CD4-positive, alpha-beta T cell treated with Interleukin-15 for 4 hours (primary cell): ENCODE results near the gene TIFAB.

ENCODE experiments used
- DNase-seq: peaks from one replicate; pipeline ENCODE4 v3.0.0-alpha.2; 2020; ENCODE audit warnings: low spot score

Gene TIFAB

DNA sequence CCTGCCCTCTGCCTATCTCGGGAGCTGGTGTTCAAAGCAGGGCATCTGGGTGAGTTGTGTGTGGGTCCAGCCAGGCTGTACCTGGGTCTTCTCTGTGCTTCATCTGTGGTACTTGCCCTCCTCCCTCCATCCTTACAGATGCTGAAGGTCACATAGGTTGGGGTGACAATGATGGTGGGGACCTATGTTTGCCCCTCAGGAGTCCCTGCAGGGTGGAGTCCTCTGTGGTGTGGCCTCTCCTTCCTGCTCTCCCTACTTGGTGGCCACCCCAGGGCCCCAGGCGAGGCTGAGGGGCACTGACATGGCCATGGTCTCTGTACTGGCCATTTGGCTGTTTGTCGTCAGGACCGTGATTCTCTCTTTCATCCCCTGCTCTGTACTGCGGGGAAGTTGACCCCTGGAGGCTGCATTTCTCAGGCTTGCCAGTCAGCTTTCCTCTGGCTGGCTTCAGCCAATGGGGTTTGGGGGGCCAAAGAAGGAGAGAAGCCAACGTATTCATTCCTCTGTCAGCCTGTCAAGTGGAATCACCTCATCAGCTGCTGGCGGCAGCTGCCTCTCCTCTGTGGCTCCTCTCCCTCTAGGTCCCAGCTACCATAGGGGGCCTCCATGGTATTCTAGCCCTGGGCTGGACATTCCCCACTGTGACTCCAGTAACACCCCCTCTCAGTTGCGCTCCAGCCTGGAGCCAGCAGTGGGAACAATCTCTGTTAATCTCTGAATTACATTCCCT, 9.6 kb downstream of the TIFAB start:
- no peak for DNase-seq

DNA sequence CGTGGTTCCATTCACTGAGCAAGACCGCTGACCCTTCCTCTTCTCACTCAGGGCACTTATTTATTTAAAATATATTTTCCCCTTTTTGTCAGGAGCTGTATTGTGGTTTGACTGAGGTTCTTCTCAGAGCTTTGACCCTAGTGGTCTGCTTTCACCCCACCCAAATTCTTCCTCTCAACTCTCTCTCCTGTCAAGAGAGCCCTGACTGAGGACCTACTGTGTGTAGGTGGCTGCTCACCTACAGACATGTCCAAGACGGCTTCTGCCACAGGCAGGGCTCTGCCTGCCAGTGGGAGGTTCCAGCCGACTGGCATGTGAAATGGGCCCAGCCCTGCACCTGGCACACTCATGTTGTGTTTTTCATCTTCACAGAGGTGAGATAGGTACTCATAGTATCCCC, 10.2 kb downstream of the TIFAB start:
- DNase-seq, result no peak

GRCh38 chr5:135441350-135441831, 10.8 kb downstream of the TIFAB start:
- no peak for DNase-seq

- DNase-seq, result no peak
Measured at GRCh38 chr5:135440916-135441315, 11.2 kb downstream of the TIFAB start.

- no peak for DNase-seq
Measured at GRCh38 chr5:135439231-135440205, 12.6 kb downstream of the TIFAB start.

DNA sequence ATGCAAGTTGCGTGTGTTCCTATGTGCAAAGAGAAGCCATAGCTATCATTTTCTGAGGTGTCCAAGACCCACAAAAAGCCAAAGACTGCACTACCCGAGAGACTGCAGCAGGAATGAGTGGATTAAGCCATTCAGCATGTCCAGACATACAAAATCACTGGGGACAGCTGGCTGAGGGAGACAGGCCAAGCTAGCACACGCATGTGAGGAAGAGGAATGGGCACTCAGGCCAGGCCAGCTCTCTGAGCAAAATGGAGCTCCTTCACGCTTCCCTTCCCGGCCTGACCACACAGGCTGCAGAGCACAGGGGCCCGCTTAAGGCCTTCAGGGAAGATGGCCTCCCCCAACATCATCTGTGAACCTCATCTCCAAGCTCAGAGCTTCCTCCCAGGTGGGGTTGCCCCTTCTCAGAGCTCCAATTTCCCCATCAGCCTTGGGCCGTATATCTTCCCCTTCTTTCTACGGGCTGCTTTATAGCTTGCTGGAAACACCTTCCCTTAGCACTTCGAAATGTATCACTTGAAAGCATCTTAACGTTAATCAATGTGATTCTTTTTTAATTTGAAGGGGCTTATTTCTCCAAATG, 13.4 kb downstream of the TIFAB start:
- DNase-seq, result no peak

- DNase-seq, result no peak
Measured at GRCh38 chr5:135437796-135438560, 14.2 kb downstream of the TIFAB start.

GRCh38 chr5:135437422-135437795, 14.7 kb downstream of the TIFAB start:
- DNase-seq, result peak; percentile 7

DNA sequence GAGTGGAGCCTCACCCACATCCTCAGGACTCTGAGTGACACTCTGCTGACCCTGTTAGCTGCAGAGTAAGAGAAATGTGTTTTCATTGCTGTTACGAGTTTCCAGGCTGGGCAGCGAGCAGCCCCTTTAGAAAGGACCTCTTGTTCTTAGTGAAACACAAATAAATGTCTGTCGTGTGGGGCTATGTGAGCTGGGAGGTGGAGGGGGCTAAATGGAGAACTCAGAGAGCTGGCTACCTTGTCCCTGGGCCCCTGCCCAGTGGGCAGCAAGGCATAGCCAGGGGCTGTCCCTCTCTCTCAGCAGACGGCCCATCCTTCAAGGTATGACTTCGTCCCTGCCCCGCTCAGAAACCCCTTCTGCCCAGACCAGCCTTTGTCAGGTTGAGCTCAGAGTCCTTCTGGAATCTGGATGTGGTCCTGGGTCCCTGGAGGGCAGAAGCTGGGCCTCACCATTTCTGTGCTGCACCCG, 15.2 kb downstream of the TIFAB start:
- DNase-seq, result no peak

DNA sequence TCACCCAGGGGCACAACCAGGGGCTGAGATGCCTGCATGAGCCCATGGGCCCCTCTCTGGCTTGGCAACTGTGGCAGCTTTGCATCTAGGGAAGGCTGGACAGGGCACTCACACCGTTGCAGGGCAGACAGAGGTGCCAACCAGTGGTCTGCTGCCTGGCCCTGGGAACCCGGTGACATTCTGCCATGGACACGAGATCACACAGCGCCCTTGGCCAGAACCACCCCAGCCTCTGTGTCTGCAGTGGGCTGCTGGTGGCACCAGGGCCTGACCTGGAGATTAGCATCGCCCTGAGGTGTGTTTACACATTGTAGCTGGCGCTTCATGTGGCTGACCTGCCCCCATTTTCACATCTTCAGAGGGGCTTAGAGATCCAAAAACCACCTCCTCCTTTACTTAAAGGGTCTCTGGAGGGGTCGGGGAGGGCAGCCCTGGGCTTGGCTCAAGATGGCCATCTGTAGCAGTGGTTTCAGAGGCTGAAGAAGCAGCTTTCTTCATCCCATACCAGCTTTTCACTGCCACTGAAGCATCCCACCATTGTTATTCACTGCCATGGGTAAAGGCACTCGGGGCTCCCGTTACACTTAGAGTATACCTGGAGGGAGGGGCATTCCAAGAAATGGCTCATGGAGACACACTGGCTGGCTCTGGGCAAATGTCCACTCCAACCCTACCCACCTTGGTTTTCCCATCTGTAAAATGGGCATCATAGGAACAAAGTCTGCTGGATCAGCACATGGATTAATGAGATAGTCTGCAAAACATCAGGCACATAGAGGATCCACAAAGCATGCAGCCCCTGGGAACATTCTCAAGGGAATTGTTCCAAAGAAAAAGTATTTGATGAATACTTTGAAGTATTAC, 16.5 kb downstream of the TIFAB start:
- DNase-seq, result no peak

- no peak for DNase-seq
Measured at GRCh38 chr5:135434591-135435466, 17.3 kb downstream of the TIFAB start.

DNA sequence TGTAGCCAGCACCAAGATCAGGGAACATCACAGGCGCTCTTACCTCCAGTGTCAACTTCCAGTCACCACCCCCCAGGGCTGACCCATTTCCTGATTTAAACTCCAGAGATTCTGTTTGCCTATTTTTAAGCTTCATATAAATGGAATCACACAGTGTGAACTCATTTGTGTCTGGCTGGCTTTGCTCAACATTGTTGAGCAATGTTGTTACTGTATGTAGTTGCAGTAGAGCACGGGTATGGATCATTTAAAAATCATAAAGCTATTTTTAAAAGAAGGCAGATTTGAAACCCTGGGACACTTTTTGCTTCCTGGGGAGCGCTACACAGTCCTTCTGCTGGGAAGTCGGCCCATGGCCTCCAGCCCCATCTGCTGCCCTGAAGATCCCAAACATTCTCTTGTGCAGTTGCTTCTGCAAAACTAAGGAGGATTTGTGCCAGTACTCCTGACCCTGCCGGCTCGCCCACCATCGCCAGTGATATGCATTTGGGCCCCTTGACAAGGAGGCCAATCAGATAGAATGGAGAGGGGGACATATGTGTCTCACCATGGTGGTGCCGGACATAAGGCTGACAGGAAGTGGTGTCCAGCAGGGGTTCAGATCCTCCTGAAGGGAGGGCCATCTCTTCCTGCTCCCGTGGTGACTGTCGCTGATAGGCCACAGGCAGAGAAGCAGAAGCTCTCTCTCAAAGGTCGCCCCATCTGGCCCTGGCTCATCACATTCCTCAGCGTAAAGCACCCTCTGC, 18.3 kb downstream of the TIFAB start:
- no peak for DNase-seq

GRCh38 chr5:135432113-135432512, 20.0 kb downstream of the TIFAB start:
- no peak for DNase-seq

GRCh38 chr5:135430135-135430437, 22.1 kb downstream of the TIFAB start:
- no peak for DNase-seq

- no peak for DNase-seq
Measured at GRCh38 chr5:135429301-135430134, 22.6 kb downstream of the TIFAB start.

- no peak for DNase-seq
Measured at GRCh38 chr5:135428586-135428985, 23.6 kb downstream of the TIFAB start.

DNA sequence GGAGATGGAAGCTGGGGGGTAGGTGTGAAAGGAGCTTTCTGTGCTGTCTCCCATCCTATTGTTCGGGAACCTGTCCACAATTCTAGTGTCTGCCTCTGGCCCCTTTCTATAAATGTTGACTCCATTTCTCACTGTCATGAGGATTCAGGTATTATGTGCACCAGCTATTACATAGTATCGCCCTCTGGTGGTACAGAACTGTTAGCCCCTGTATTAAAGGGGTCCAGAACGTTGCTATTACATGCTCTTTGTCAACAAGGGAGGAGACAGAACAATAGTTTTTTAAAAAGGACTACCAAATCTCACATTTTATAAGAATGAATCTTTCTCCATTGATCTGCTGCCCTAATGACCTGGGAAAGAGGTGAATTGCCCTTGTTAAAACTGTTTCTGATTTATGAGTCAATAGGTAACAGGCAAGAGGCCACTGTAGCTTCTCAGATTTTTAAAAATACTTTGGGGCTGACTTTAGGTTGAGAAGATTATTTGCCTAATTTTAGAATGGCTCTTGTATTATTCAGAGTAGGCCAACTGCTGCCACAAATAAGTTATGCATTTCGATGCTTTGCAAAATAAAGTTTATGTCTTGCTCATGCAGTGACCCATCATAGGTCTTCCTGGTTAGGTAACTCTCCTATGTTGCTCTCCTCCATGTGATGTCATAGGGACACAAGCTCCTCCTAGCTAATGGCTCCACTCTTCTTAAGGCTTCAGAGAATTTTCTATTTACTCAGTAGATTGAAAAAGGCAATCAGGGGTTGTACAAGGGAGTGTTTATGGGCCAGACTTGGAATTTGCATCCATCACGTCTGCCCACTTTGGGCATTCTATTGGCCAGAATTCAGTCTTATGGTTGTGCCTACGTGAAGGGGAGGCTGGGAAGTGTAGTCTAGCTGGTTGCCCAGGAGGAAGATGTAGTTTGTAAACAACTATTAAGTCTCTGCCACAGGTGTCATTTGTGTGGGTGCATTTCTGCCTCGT, 25.8 kb downstream of the TIFAB start:
- peak; percentile 49 for DNase-seq
